HG03159 (cell line): Measurements from ENCODE around the gene IVL.

Source experiments
- ATAC-seq: cut with Tn5 transposase; IDR thresholded peaks from one replicate; pipeline ENCODE4 v1.9.1; 2021; ENCODE audit warnings: mild to moderate bottlenecking, moderate library complexity; ENCODE audit not compliant: unreplicated experiment

Gene IVL, protein sequence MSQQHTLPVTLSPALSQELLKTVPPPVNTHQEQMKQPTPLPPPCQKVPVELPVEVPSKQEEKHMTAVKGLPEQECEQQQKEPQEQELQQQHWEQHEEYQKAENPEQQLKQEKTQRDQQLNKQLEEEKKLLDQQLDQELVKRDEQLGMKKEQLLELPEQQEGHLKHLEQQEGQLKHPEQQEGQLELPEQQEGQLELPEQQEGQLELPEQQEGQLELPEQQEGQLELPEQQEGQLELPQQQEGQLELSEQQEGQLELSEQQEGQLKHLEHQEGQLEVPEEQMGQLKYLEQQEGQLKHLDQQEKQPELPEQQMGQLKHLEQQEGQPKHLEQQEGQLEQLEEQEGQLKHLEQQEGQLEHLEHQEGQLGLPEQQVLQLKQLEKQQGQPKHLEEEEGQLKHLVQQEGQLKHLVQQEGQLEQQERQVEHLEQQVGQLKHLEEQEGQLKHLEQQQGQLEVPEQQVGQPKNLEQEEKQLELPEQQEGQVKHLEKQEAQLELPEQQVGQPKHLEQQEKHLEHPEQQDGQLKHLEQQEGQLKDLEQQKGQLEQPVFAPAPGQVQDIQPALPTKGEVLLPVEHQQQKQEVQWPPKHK

DNA sequence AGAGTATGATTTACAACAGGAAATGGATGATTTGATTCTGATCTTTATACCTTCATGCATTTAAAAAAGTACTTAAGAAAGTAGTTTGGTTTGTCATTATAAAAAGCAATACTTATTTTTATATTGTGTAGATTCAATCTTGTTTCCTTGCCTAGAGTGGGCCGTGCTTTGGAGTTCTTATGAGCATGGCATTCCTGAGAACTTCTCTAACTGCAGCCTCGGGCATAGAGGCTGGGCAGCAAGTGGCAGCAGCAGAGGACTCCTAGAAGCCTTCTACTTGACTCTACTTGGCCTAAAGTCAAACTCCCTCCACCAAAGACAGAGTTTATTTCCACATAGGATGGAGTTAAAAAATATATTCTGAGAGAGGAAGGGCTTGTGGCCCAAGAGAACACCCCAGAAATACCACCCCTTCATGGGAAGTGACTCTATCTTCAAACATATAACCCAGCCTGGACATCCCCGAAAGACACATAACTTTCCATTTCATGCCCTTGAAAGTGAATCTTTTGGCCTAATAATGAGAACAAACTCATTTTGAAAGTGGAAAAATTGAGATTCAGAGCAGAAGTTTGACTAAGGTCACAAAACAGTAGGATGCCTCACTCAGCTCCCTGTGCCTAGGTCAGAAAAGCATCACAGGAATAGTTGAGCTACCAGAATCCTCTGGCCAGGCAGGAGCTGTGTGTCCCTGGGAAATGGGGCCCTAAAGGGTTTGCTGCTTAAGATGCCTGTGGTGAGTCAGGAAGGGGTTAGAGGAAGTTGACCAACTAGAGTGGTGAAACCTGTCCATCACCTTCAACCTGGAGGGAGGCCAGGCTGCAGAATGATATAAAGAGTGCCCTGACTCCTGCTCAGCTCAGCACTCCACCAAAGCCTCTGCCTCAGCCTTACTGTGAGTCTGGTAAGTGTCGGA lies at the start of gene IVL:
Gene IVL, plus strand, starts transcription at position 861 of the 916 bp plus-strand sequence. CDS start 1,252 bp downstream, outside the sequence.
- ATAC-seq = no peak

DNA sequence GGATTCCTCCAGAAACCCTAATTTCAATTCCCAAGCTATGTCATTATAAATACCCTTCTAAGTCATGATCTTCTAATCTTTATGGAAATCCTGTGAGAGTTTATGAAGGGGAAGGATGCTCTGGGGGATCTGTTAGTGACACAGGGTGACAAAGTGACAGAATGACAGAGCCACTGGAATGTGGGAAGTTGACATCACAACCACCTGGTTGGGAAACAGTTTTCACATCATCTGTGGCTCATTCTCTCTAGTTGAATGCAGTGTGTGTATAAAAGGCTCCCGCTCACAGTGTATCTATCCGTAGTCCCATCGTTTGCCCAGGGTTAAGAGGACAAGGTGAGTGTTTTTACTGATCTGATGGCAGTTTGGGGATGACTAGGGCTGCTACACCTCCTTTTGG lies 48.6 kb upstream of the IVL start, which contains the start of gene LCE7A:
Gene LCE7A, plus strand, starts transcription at position 301 of the 400 bp plus-strand sequence. CDS start 702 bp downstream, outside the sequence.
- ATAC-seq = no peak

DNA sequence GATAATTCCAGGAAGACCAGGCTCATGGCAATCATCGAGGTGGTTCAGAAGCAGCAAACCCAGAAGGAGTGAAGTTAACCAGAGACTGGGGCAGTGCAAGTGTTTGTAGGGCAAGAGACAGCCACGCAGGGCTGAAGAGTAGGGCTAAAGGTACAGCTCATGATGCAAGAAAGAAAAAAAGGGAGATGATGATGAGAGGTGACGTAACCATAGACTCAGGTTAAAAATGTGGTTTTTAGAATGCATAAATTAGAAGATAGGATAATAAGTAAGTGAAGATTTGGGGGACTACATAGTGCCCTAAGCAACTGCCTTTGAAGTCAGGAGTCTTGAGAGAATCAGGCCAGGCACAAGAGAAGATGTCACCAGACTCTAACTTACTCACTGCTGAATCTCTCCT lies 48.2 kb upstream of the IVL start:
- ATAC-seq = no peak

DNA sequence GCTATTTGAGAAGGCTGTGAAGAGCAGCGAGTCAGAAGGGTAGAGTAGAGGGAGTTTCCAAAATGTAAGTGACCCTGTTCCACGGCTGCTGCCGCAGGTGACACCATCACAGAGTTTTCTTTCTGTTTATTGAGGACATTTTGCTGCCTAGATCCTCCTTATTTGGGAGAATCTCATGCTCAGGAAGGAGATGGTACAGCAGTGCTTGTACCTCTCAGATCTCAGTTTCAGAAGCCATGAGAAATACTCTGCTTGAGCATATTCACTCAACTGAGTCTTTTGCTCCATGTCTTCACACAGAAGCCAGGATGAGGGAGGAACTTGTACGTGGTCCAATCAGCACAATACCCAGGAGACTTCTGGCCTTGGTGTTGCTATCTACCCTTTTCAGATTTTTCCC lies 47.0 kb upstream of the IVL start:
- ATAC-seq = no peak

DNA sequence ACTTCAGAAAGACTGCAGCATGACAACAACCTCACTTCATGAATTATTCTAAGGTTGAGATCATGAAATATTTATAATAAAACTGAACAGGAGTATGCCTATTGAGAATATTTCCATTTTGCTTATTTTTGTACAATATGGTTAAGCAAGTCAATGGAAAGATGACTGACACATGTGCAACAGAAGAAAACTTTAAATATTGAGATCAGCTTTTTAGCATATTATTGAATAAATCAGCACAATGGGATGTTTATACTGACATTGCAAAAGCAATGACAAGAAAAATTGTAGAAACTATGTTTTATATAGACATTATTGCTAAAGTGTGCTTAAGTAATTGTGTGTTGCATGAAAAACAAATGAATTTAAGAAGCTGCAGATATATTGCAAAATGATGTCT lies 43.9 kb upstream of the IVL start:
- no peak for ATAC-seq

DNA sequence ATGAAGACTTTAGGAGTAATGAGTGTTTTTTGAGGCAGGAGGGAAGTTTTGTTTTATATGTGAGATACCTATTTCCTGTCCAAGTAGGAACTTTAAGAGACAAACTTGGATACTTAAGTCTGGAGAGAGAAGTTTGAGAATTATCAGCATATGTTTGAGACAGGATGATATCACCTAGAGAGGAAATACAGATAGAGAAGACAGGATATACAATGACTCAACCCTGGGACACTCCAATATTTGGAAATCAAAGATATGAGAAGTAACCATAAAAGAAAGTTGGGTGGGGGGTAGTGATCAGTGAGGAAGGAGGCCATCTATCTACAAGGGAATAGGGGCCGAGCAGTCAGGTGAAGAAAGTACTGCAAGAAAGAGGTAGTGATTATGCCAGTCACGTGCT lies 42.0 kb upstream of the IVL start:
- no peak for ATAC-seq

DNA sequence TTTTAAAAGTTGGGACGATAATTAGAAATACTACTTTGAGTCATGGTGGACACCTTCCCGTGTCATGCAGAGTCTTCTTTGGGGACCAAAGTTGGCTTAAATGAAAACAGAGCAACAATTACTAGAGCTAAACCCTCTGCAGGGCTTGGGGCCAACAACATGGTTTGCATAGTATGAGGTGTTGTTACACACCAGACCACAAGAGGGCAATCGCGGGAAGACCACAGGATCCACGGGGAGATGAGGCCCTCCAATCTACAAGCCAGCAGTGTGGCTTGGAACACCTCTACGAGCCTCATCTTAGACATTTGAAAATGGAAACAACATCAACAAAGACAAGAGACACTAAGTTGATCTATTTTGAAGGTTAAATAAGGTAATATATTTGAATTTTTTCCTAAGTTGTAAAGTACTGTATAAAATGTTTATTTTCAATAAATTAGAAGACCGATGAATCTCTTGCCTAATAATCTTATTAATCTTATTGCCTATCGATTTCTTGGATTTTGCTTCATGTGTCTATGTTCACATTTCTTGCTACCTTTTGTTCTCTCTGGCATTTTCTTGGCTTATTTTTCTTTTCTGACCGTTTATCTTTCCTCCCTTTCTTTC lies 38.4 kb upstream of the IVL start:
- no peak for ATAC-seq

DNA sequence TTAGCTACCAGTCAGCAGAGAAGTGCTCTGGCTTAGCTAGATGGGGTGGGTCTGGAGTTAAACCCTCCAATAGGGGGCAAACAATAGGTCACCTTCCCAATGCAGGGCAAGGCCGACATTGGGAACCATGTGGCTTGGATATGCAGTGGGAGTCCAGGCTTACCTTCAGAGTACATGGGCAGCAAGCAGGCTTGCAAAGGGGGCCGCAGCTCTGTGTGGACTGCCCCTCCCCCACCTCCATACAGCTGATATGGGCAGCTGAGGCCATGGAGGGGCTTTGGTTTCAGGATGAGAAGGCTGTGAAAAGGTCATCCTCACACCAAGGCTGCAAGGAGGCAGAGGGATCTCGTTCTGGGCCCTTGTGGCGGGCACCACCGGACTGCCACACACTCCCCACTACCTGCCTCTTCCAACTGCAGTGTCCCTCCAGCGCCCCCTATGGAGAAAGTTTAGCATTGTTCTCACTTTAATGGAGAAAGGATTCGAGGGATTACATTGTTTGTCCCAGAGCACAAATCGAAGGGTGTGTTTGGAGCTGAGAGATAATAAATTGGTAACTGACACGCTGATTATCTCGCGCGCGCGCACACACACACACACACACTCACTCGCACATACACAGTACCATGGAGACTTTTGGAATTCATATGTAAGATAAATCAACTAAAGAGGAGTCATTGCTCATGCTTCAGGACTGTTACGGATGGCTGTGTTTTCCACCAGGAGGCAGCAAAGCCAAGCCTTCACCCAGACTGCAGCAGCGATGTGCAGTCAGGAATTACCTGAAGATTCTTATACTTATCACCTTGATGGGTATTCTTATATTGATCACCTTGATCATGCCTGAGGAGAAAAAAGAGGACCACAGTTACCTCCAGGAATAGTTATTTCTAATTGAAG lies 37.3 kb upstream of the IVL start:
- no peak for ATAC-seq

DNA sequence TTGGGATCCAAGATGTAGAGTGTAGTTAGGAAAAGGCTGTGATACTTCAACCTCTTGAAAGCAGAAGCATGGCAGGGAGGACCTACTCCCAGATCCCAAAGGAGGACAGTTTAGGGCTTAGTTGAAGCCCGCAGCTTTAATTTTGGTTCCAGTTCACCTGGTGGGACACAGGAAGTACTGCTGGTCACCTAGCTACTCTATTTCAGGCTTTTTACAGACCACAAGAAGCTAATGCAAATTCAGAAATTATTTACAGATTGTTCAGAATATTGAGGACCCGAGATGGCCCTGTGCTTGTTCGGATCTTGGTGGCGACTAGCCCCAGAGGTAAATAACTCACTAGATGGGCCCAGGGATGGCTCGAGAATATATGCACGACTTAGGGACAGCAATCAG lies 36.6 kb upstream of the IVL start:
- no peak for ATAC-seq

DNA sequence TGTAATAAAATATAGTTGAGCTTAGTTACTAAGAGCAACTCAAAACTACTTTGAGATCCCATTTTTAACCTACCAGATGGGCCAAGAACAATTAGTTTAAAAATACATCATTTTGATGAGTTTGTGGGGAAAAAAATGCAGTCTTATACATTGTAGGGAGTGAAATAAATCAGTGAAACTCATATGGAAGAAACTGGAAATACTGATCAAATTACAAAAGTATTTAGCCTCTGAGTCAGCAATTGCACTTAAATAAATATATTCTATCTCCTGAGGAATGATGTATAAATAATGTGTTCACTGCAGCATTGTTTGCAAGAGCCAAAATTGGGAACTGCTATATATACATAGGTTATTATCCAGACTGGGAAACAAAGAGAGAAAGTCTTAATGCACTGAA lies 34.9 kb upstream of the IVL start:
- no peak for ATAC-seq

DNA sequence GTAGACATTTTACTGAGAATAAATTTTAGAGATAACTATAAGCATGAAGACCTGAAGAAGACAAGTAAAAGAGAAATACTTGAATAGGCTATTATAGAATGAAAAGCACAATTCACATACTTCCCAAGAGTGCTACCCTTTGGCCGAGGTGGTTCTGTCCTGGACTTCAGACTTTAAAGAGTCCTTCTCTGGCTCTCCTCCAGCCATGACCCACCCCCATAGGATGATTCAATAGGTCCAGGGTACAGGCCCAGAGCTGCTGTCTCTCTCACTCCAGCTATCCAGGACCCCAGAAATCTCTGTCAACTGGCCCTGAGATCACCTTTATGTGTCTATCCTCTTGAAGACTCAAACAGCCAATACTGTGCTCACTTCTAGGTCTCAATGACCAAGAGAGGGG lies 31.5 kb upstream of the IVL start:
- ATAC-seq = no peak

DNA sequence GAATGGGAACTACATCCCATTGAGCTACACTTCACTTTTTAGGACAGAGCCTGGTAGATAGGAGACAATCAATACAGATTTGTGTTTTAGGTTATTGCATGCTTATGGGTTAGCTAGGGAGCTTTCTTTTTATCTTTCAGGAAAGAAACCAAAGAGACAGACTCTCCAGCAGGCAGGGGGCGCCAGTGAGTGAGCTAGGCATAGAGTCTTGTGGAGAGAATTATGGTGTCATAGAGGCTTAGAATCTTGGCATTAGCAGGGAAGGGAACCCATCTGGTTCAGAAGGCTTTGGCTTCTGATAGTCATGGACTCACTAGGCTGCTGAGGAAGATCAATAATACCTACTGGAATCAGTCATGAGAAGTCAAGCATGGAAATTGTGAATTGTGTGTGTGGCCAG lies 30.3 kb upstream of the IVL start, which contains the start of gene SMCP:
Gene SMCP, plus strand, starts transcription at position 281 of the 400 bp plus-strand sequence. CDS start 6,101 bp downstream, outside the sequence.
- ATAC-seq = no peak

DNA sequence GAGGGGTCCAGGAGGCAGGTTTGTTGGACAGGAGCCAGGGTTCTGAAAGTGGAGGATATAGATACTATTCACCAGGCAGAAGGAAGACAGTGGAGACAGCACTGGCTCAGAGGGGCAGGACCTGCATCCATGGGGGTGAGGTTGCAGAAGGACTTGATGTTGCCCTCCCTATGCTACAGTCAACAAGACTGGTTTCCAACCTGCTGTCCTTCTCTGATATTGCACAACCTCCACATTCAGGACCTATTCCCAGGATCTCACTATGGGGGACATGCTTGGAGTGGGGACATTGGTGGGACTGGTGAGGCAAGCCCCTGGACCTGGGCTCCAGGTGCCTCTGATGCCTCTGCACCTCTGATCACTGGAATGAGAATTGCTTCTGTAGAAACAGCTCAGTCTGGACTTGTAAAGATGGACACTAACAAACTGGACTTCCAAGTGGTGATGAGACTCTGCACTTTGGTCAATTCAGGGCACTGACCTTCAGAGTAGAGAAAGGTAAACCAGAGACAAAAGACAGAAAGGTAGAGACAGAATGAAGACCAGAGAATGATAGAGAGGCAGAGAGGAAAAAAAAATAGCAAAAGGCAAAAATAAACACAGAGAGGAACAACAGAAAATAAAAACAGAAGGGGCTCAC lies 28.7 kb upstream of the IVL start:
- ATAC-seq = no peak

DNA sequence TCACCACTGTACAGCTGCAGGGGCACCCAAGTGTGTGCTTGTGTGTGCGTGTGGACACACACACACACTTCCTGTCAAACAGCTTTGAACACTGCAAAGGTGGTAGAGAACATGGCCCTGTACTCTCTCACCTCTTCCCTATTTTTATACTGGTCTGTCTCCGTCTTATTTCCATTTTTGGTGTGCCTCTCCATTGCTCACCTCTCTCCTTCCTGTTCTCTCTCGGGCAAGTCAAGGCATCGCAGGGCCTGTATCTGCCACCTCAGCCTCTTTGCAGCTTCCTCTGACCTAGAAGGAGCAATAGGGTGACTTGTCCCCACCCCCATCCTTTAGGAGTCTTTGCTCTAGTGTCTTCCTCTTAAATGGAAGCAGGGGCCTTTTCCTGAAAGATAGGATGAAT lies 28.0 kb upstream of the IVL start:
- ATAC-seq = no peak

DNA sequence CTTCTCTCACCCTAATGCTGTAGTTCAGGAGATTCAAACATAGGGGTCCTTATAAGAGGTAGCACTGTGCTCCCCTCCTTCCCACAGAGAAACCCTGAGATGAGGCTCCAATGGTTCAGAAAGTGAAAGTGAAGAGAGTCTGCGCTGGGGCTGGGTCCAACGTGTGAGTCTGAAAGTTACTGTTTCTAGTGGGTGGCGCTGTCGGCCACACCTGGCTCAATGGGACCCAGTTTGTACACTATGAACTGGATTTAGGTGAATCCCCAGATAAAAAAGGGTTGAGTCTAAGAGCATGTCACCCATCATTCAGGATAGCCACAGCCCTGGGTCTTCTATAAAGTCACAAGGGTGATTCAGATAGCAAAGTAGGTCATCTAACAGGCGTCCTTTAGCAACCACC lies 27.4 kb upstream of the IVL start:
- no peak for ATAC-seq

DNA sequence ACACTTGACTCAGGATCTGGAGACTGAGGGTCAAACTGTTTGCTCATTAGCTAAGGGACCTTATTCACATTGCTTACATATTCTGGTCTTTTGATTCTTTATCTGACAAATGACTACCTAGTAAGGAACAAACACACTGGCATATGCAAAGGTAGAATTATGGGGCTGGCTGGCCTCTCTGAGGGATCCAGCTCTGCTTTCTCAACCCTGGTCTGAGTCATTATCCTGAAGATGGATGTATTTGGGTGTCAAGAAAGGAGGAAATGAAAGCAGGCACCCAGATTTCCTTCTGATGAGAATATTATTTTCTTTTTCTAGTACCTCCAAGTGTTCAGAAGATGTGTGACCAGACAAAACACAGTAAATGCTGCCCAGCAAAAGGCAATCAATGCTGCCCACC lies 24.3 kb upstream of the IVL start:
- no peak for ATAC-seq

DNA sequence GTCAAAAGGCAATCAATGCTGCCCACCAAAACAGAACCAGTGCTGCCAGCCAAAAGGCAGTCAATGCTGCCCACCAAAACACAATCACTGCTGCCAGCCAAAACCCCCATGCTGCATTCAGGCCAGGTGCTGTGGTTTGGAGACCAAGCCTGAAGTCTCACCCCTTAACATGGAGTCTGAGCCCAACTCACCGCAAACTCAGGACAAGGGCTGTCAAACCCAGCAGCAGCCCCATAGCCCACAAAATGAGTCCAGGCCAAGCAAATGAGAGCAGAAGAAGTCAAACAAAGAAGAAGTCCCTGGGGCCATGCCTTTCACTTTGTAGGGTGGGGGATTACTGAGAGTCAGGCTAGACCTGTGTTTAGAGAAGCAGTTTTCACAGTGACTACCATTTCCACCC lies 23.8 kb upstream of the IVL start:
- ATAC-seq = no peak

DNA sequence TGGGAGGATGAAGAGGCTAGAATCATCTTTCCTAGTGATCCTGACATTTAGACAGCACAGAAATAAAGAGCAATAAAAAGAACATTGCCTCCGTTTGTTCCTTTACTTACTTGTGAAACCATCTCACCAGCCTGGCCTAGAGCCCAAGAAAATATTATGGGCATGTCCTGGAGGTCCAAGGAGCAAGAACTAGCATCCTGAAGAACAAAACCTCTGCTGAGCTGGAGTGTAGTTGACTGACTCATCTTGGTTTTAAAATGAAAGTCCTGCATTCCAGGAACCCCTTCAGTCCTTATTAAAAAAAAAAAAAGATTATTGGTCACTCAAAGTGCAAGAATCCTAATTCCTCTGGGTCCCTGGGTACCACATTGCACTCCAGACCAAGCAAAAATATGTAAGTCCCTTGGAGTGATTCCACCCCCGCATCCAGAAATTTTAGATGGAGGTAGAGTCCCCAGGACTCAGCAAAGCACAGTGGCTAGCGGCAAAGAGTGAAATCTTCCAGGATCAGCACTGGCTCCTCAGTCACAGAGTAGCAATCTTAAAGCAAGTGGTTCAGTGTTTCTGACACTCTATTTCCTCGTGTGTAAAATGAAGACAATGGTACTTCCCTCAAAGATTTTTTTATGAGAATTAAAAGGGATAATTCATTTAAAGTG lies 23.3 kb upstream of the IVL start:
- no peak for ATAC-seq

DNA sequence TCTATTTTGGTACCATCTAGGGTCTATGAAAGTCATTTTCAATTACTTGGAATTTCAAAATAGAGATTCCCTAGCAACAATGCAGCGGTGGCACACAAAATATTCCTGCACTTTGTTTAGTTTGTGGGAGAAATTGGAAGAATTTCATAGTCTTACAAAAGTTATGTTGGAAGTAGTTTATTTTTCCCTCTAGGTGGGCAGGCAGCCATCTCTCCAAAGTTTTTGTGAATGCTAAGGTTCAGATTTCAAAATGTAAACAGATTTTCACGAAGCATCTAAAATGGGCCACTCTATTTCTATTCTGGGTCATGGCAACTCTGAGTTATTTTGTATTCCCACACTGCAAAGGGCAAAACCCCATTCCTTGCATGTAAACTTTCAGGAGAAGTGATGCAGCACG lies 22.3 kb upstream of the IVL start:
- no peak for ATAC-seq
